K562 (cell line): ENCODE data around the gene MPP7. TPM values are rescaled to one million over a fixed set of nuclear protein-coding genes. Genes with fewer than 3 reads are reported as not detected.

Experiments used
- ATAC-seq: fragments of 200-7000 bp; cut with Tn5 transposase; 3 replicates; pipeline ENCODE4 v1.9.1; 2020; ENCODE audit warnings: moderate library complexity
- BruUV-seq: library from RNA; stranded (reverse); fragments of 400-500 nt; replicated peaks from 2 replicates; lab custom pipeline; 2021; lab: Mats Ljungman, UMichigan
- CTCF ChIA-PET: fragments of 300-600 bp; formaldehyde crosslinking; extraction: SDS; loops from one replicate; lab custom pipeline; 2021; ENCODE audit warnings: low intra/inter-chr PET ratio; lab: Yijun Ruan, JAX
- POLR2A ChIA-PET: fragments of 300-600, 350-650 bp; sonication (Branson Sonifier 250); formaldehyde crosslinking; extraction: SDS; loops from one replicate; lab custom pipeline; 2021; ENCODE audit warnings: antibody characterized with exemption, inconsistent platforms; lab: Yijun Ruan, JAX
- DNase-seq, 4 experiments: peaks; one replicate each; pipeline versions ENCODE4 v3.0.0 to v3.0.0-alpha.2; 2011 to 2018; ENCODE audit warnings: low spot score in 3 of 4, mixed read lengths in 3 of 4; ENCODE audit errors: extremely low read depth in 1 of 4
- FAIRE-seq: peaks from 2 replicates; lab custom pipeline; 2011; peaks lifted over from hg19 to GRCh38; lab: Jason Lieb, UNC
- H2AFZ ChIP-seq: 2 replicates; pipeline ENCODE4 v1.6.0; 2011; ENCODE audit warnings: low read depth, low read length, control low read depth, inconsistent platforms
- H3K27ac ChIP-seq: fragments of 200-600 bp; 3 replicates; pipeline ENCODE4 v1.8.0; 2011; ENCODE audit warnings: low read depth, mild to moderate bottlenecking, control low read depth, inconsistent platforms, low read length, moderate library complexity, mixed read lengths; ENCODE audit errors: extremely low read depth
- H3K27me3 ChIP-seq, 2 experiments: fragments of 300-600 bp in 1 of 2; 2 replicates in 1 of 2; 3 replicates in 1 of 2; pipeline versions ENCODE4 v1.6.0 to v1.8.0; 2011; ENCODE audit warnings: inconsistent platforms in 2 of 2, low read length in 2 of 2, mild to moderate bottlenecking in 1 of 2, mixed read lengths in 1 of 2, moderate library complexity in 1 of 2; ENCODE audit not compliant: control insufficient read depth in 2 of 2, insufficient read depth in 2 of 2
- H3K36me3 ChIP-seq: fragments of 300-600 bp; 3 replicates; pipeline ENCODE4 v1.8.0; 2011; ENCODE audit warnings: mild to moderate bottlenecking, low read length, inconsistent platforms; ENCODE audit not compliant: control insufficient read depth, insufficient read depth
- H3K4me1 ChIP-seq, 2 experiments: fragments of 200-600 bp in 1 of 2; replicated peaks in 1 of 2; 2 replicates in 1 of 2; 3 replicates in 1 of 2; pipeline versions ENCODE4 v1.5.1 to v1.8.0; 2011; ENCODE audit warnings: inconsistent platforms in 2 of 2, low read length in 2 of 2, mild to moderate bottlenecking in 1 of 2, mixed read lengths in 1 of 2, moderate library complexity in 1 of 2; ENCODE audit not compliant: control insufficient read depth in 2 of 2, insufficient read depth in 2 of 2
- H3K4me2 ChIP-seq: 2 replicates; pipeline ENCODE4 v1.6.1; 2011; ENCODE audit warnings: low read length, control low read depth, inconsistent platforms, mixed read lengths; ENCODE audit not compliant: insufficient read depth
- H3K4me3 ChIP-seq: fragments of 200-600 bp; sonication (generic), shearing (Covaris generic); 2 replicates; pipeline ENCODE4 v1.5.1; 2016; ENCODE audit warnings: control low read depth, inconsistent platforms
- H3K79me2 ChIP-seq: fragments of 200-600 bp; 3 replicates; pipeline ENCODE4 v1.8.0; 2011; ENCODE audit warnings: low read length, inconsistent platforms; ENCODE audit not compliant: control insufficient read depth, insufficient read depth
- H3K9ac ChIP-seq, 2 experiments: 2 replicates each; pipeline versions ENCODE4 v1.6.0 to v1.6.1; 2011; ENCODE audit warnings: low read depth in 2 of 2, low read length in 2 of 2, control low read depth in 1 of 2, inconsistent platforms in 1 of 2, mild to moderate bottlenecking in 1 of 2, mixed read lengths in 1 of 2; ENCODE audit not compliant: insufficient read depth in 1 of 2
- H3K9me1 ChIP-seq: one replicate; pipeline ENCODE4 v1.6.0; 2011; ENCODE audit warnings: inconsistent platforms, mild to moderate bottlenecking, low read length, moderate library complexity; ENCODE audit not compliant: control insufficient read depth, insufficient read depth
- H3K9me3 ChIP-seq: replicated peaks from 2 replicates; pipeline ENCODE4 v1.5.1; 2011; ENCODE audit warnings: low read depth, low read length, inconsistent platforms; ENCODE audit not compliant: control insufficient read depth, insufficient read depth
- H4K20me1 ChIP-seq: replicated peaks from 2 replicates; pipeline ENCODE4 v1.6.1; 2011; ENCODE audit warnings: low read length, inconsistent platforms, mixed read lengths; ENCODE audit not compliant: control insufficient read depth, insufficient read depth
- CSDE1 ChIP-seq, 2 experiments: fragments of 450-650 bp; IDR thresholded peaks; 2 replicates each; pipeline ENCODE4 v1.6.1; 2016; ENCODE audit warnings: mild to moderate bottlenecking in 1 of 2
- DEAF1 ChIP-seq: fragments of 450-650 bp; formaldehyde crosslinking; IDR thresholded peaks from 2 replicates; pipeline ENCODE4 v1.4.0; 2020; ENCODE audit warnings: mild to moderate bottlenecking, moderate library complexity
- DPF2 ChIP-seq: fragments of 450-650 bp; IDR thresholded peaks from 2 replicates; pipeline ENCODE4 v1.6.1; 2016
- EP300 ChIP-seq: IDR thresholded peaks from 2 replicates; pipeline ENCODE4 v1.6.1; 2012; ENCODE audit warnings: low read length, improper control_type of control experiment
- MTA3 ChIP-seq: fragments of 450-650 bp; formaldehyde crosslinking; IDR thresholded peaks from 2 replicates; pipeline ENCODE4 v1.6.1; 2017; ENCODE audit warnings: mild to moderate bottlenecking, borderline replicate concordance
- RBM25 ChIP-seq: fragments of 200-400 bp; formaldehyde crosslinking; IDR thresholded peaks from 2 replicates; pipeline ENCODE4 v1.6.1; 2018; ENCODE audit warnings: low read length, low read depth, moderate library complexity; ENCODE audit not compliant: severe bottlenecking
- ZBTB2 ChIP-seq: fragments of 450-650 bp; IDR thresholded peaks from 2 replicates; pipeline ENCODE4 v1.6.1; 2016; ENCODE audit warnings: antibody characterized with exemption
- ZNF133 ChIP-seq: fragments of 250-450 bp; sonication (Bioruptor Pico); IDR thresholded peaks from 2 replicates; pipeline ENCODE4 v1.4.0; 2020; ENCODE audit warnings: mild to moderate bottlenecking
- ZNF609 ChIP-seq: sonication (generic); formaldehyde crosslinking; IDR thresholded peaks from 2 replicates; pipeline ENCODE4 v1.8.1; 2023; ENCODE audit warnings: missing genetic modification reagents, mild to moderate bottlenecking, borderline replicate concordance
- ZNF639 ChIP-seq, 2 experiments: fragments of 200-800 bp in 1 of 2; sonication (Bioruptor generic) in 1 of 2; sonication (generic) in 1 of 2; formaldehyde crosslinking in 1 of 2; IDR thresholded peaks in 1 of 2; conservative IDR thresholded peaks in 1 of 2; 2 replicates each; pipeline versions ENCODE4 v1.5.0 to v1.6.1; 2016 to 2020; ENCODE audit warnings: missing compliant biosample characterization in 1 of 2, missing genetic modification characterization in 1 of 2, missing genetic modification reagents in 1 of 2
- WGBS: fragments of 100-300 bp; shearing (Covaris generic); methylation state at CpG from one replicate; pipeline ENCODE4 v1.1.6; 2016; ENCODE audit warnings: low coverage, mixed read lengths; ENCODE audit not compliant: insufficient coverage; ENCODE audit errors: missing lambda C conversion rate; 5-methylcytosine and 5-hydroxymethylcytosine counted together
- in situ Hi-C: fragments of 300-500 bp; cut with MboI; formaldehyde crosslinking; loops from 4 replicates; pipeline ENCODE4 v1.15.0; 2018; ENCODE audit warnings: inconsistent platforms, mixed read lengths
- intact Hi-C: fragments of 100-400 bp; cut with micrococcal nuclease; formaldehyde crosslinking; loops from 2 replicates; pipeline ENCODE4 v1.14.2; 2022
- polyA plus RNA-seq, 8 experiments: library from polyadenylated mRNA; depleted of rRNA in 4 of 8; stranded (reverse) in 5 of 8; unstranded in 3 of 8; fragments of >200 nt; fragmentation: Nextera tagmentation in 2 of 8; fragmentation: Illumina TruSeq in 1 of 8; extraction: Ambion mirVana in 2 of 8; extraction: Trizol in 1 of 8; gene quantifications; 2 replicates each; pipeline versions ENCODE4 v1.2.1 to v1.2.3, GENCODE V29; 2011 to 2014; ENCODE audit warnings: inconsistent platforms in 1 of 8, missing spikeins in 1 of 8
- total RNA-seq, 7 experiments: library from RNA; depleted of rRNA in 6 of 7; stranded (reverse); fragments of >200 nt in 6 of 7; fragmentation: Illumina TruSeq in 2 of 7; extraction: Trizol in 2 of 7; gene quantifications; 2 replicates each; pipeline versions ENCODE4 v1.2.1 to v1.2.3, GENCODE V29; 2011 to 2021; ENCODE audit warnings: low replicate concordance in 1 of 7

Gene MPP7
- total and polyA plus RNA-seq, 9 of the 15 experiments (the other 6 are each of a cell fraction or from before 2014, with no cell fraction given): 0.03 to 0.50 (median 0.23) TPM

- H3K36me3 ChIP-seq: no peaks in the 10 kb centered on the region
- H3K9ac ChIP-seq: no peak overlapping the region
- intact Hi-C loops (no loop called here), in situ Hi-C loops (no loop called here)
- DNase-seq (no peak), ATAC-seq (no peak), FAIRE-seq (no peak)
- no peaks in the 10 kb centered on the region for H3K79me2 ChIP-seq
- 6% methylated on average over 4 of the region's 4 CpGs for WGBS
- H3K9me3 ChIP-seq: no peaks in the 10 kb centered on the region
- H3K9me1 ChIP-seq: no peaks in the 10 kb centered on the region
- H3K4me2 ChIP-seq: no peak overlapping the region
- H3K4me1 ChIP-seq: no peaks in the 10 kb centered on the region
- no peaks in the 10 kb centered on the region for H4K20me1 ChIP-seq
- ChIA-PET CTCF (no interaction called here), POLR2A (no interaction called here)
- H2AFZ ChIP-seq: no peak overlapping the region
- TF ChIP-seq RBM25 (no peak), ZNF609 (no peak), ZBTB2 (no peak), MTA3 (no peak), DPF2 (no peak), ZNF133 (CRISPR knock-in tag) (no peak), EP300 (no peak), CSDE1 (IDR thresholded peaks at IDR 0.05) (no peak), ZNF639 (CRISPR knock-in tag; conservative IDR thresholded peaks at IDR 0.05 in 1 of 2, IDR thresholded peaks at IDR 0.05 in 1 of 2) (no peak), DEAF1 (CRISPR knock-in tag) (no peak)
- BruUV-seq: no TSS peak
- H3K27me3 ChIP-seq: peaks cover 4 to 5% of the 10 kb centered on the region in 2 experiments; a peak in 3 of 5 replicates
- H3K27ac ChIP-seq: no peak overlapping the region
- H3K4me3 ChIP-seq: no peak overlapping the region
Observed at GRCh38 chr10:28276384-28276783, 26.5 kb downstream of the MPP7 start.
